IMR-90 (cell line): Measurements from ENCODE around the gene NEXN. TPM values are rescaled to one million over a fixed set of nuclear protein-coding genes. Genes with fewer than 3 reads are reported as not detected.

Experiments
- ATAC-seq: fragments of 200-7000 bp; cut with Tn5 transposase; 2 replicates; pipeline ENCODE4 v1.9.1; 2020; ENCODE audit warnings: low read depth, mild to moderate bottlenecking, moderate library complexity
- BruUV-seq: library from RNA; stranded (reverse); fragments of 400-500 nt; replicated peaks from 2 replicates; lab custom pipeline; 2021; lab: Mats Ljungman, UMichigan
- CTCF ChIA-PET: fragments of 300-600 bp; formaldehyde crosslinking; extraction: SDS; loops from one replicate; lab custom pipeline; 2021; ENCODE audit warnings: antibody characterized with exemption; lab: Yijun Ruan, JAX
- POLR2A ChIA-PET: fragments of 300-600 bp; sonication (Branson Sonifier 250); formaldehyde crosslinking; loops from one replicate; lab custom pipeline; 2022; ENCODE audit warnings: antibody characterized with exemption; ENCODE audit not compliant: unreplicated experiment; lab: Charles Lee
- DNase-seq: peaks from one replicate; pipeline ENCODE4 v3.0.0; 2013
- H2AFZ ChIP-seq: replicated peaks from 2 replicates; pipeline ENCODE3; 2013; ENCODE audit warnings: low read length, mild to moderate bottlenecking; ENCODE audit not compliant: poor library complexity
- H2AK5ac ChIP-seq: 2 replicates; pipeline ENCODE4 v1.6.1; 2013; ENCODE audit warnings: low read depth, low read length, inconsistent platforms
- H2AK9ac ChIP-seq: replicated peaks from 2 replicates; pipeline ENCODE3; 2013; ENCODE audit warnings: mild to moderate bottlenecking, low read depth, low read length, moderate library complexity; ENCODE audit not compliant: poor library complexity
- H2BK120ac ChIP-seq: 2 replicates; pipeline ENCODE4 v1.6.1; 2013; ENCODE audit warnings: low read depth, low read length, inconsistent platforms
- H2BK15ac ChIP-seq: 3 replicates; pipeline ENCODE4 v1.6.1; 2013; ENCODE audit warnings: low read depth, low read length, inconsistent platforms
- H2BK20ac ChIP-seq: 2 replicates; pipeline ENCODE4 v1.6.1; 2013; ENCODE audit warnings: low read depth, mild to moderate bottlenecking, inconsistent platforms, low read length, moderate library complexity
- H2BK5ac ChIP-seq: 2 replicates; pipeline ENCODE4 v1.6.1; 2013; ENCODE audit warnings: mild to moderate bottlenecking, low read depth, low read length, inconsistent platforms; ENCODE audit not compliant: poor library complexity, severe bottlenecking
- H3K14ac ChIP-seq: replicated peaks from 2 replicates; pipeline ENCODE4 v1.6.1; 2013; ENCODE audit warnings: low read depth, low read length, inconsistent platforms
- H3K18ac ChIP-seq: 2 replicates; pipeline ENCODE4 v1.6.1; 2013; ENCODE audit warnings: low read depth, low read length, control low read depth
- H3K23ac ChIP-seq: 2 replicates; pipeline ENCODE4 v1.6.1; 2013; ENCODE audit warnings: low read depth, low read length, inconsistent platforms
- H3K27ac ChIP-seq: 2 replicates; pipeline ENCODE4 v1.5.1; 2013; ENCODE audit warnings: mild to moderate bottlenecking, control low read depth, low read length; ENCODE audit not compliant: insufficient read depth
- H3K27me3 ChIP-seq: 2 replicates; pipeline ENCODE4 v1.6.1; 2013; ENCODE audit warnings: low read length; ENCODE audit not compliant: control insufficient read depth, insufficient read depth
- H3K36me3 ChIP-seq: 2 replicates; pipeline ENCODE4 v1.6.1; 2013; ENCODE audit warnings: low read length, mixed read lengths; ENCODE audit not compliant: control insufficient read depth, insufficient read depth
- H3K4ac ChIP-seq: 2 replicates; pipeline ENCODE4 v1.6.1; 2013; ENCODE audit warnings: low read depth, low read length, inconsistent platforms
- H3K4me1 ChIP-seq: 2 replicates; pipeline ENCODE4 v1.6.1; 2013; ENCODE audit warnings: low read length, mixed read lengths; ENCODE audit not compliant: control insufficient read depth, insufficient read depth
- H3K4me2 ChIP-seq: 2 replicates; pipeline ENCODE4 v1.6.1; 2013; ENCODE audit warnings: low read depth, mild to moderate bottlenecking, control low read depth, low read length, moderate library complexity
- H3K4me3 ChIP-seq: 2 replicates; pipeline ENCODE4 v1.5.1; 2013; ENCODE audit warnings: low read depth, mild to moderate bottlenecking, control low read depth, low read length, moderate library complexity; ENCODE audit not compliant: insufficient read depth
- H3K56ac ChIP-seq: 2 replicates; pipeline ENCODE4 v1.6.1; 2013; ENCODE audit warnings: low read length, inconsistent platforms; ENCODE audit not compliant: insufficient read depth; ENCODE audit errors: extremely low read depth
- H3K79me1 ChIP-seq, 2 experiments: 2 replicates each; pipeline ENCODE4 v1.6.1; 2013; ENCODE audit warnings: low read length in 2 of 2, inconsistent platforms in 1 of 2, low read depth in 1 of 2
- H3K9ac ChIP-seq: 2 replicates; pipeline ENCODE4 v1.6.1; 2013; ENCODE audit warnings: low read depth, low read length, control low read depth
- H3K9me1 ChIP-seq: 2 replicates; pipeline ENCODE4 v1.6.1; 2013; ENCODE audit warnings: low read length, inconsistent platforms; ENCODE audit not compliant: insufficient read depth
- H3K9me3 ChIP-seq: 2 replicates; pipeline ENCODE4 v1.6.1; 2013; ENCODE audit warnings: low read length; ENCODE audit not compliant: control insufficient read depth, insufficient read depth
- H4K20me1 ChIP-seq: 2 replicates; pipeline ENCODE4 v1.6.1; 2013; ENCODE audit warnings: low read length, inconsistent platforms; ENCODE audit not compliant: insufficient read depth
- H4K5ac ChIP-seq: 2 replicates; pipeline ENCODE4 v1.6.1; 2013; ENCODE audit warnings: mild to moderate bottlenecking, low read depth, low read length, control low read depth
- H4K8ac ChIP-seq, 2 experiments: 2 replicates each; pipeline ENCODE4 v1.6.1; 2013; ENCODE audit warnings: low read depth in 2 of 2, low read length in 2 of 2, control low read depth in 1 of 2, inconsistent platforms in 1 of 2
- H4K91ac ChIP-seq: 2 replicates; pipeline ENCODE4 v1.6.1; 2013; ENCODE audit warnings: low read depth, low read length, inconsistent platforms; ENCODE audit not compliant: insufficient read depth
- BHLHE40 ChIP-seq: fragments of 150-350 bp; IDR thresholded peaks from 2 replicates; pipeline ENCODE4 v1.6.1; 2016; ENCODE audit warnings: mild to moderate bottlenecking, low read depth, low read length
- CEBPB ChIP-seq: IDR thresholded peaks from 2 replicates; pipeline ENCODE4 v1.6.1; 2012; ENCODE audit warnings: low read depth, low read length, improper control_type of control experiment
- CHD1 ChIP-seq: IDR thresholded peaks from 2 replicates; pipeline ENCODE4 v1.6.1; 2012; ENCODE audit warnings: low read depth, low read length, improper control_type of control experiment
- CTCF ChIP-seq: conservative IDR thresholded peaks from 2 replicates; pipeline ENCODE4 v1.5.1; 2012; ENCODE audit warnings: mild to moderate bottlenecking, low read depth, low read length, improper control_type of control experiment
- ELK1 ChIP-seq: fragments of 150-350 bp; IDR thresholded peaks from 2 replicates; pipeline ENCODE4 v1.6.1; 2016; ENCODE audit warnings: low read depth, mild to moderate bottlenecking, low read length, moderate library complexity, borderline replicate concordance
- FOS ChIP-seq: fragments of 150-350 bp; IDR thresholded peaks from 2 replicates; pipeline ENCODE4 v1.6.1; 2016; ENCODE audit warnings: low read depth, low read length
- MAFK ChIP-seq: IDR thresholded peaks from 2 replicates; pipeline ENCODE4 v1.6.1; 2012; ENCODE audit warnings: low read depth, low read length, improper control_type of control experiment
- MAZ ChIP-seq: IDR thresholded peaks from 2 replicates; pipeline ENCODE4 v1.6.1; 2012; ENCODE audit warnings: low read depth, mild to moderate bottlenecking, low read length, improper control_type of control experiment, moderate library complexity, borderline replicate concordance
- MXI1 ChIP-seq: IDR thresholded peaks from 2 replicates; pipeline ENCODE4 v1.6.1; 2012; ENCODE audit warnings: low read depth, mild to moderate bottlenecking, low read length, moderate library complexity, borderline replicate concordance
- NFE2L2 ChIP-seq: fragments of 150-350 bp; IDR thresholded peaks from 2 replicates; pipeline ENCODE4 v1.6.1; 2016; ENCODE audit warnings: low read depth, mild to moderate bottlenecking, low read length
- POLR2A ChIP-seq: IDR thresholded peaks from 2 replicates; pipeline ENCODE4 v1.6.1; 2012; ENCODE audit warnings: mild to moderate bottlenecking, low read depth, low read length
- RAD21 ChIP-seq: IDR thresholded peaks from 2 replicates; pipeline ENCODE4 v1.6.1; 2012; ENCODE audit warnings: low read length, improper control_type of control experiment
- RCOR1 ChIP-seq: IDR thresholded peaks from 2 replicates; pipeline ENCODE4 v1.6.1; 2012; ENCODE audit warnings: mild to moderate bottlenecking, low read length, improper control_type of control experiment; ENCODE audit not compliant: insufficient replicate concordance
- RFX5 ChIP-seq: IDR thresholded peaks from 2 replicates; pipeline ENCODE4 v1.8.0; 2012; ENCODE audit warnings: low read depth, mild to moderate bottlenecking, low read length, moderate library complexity
- SMC3 ChIP-seq: fragments of 150-350 bp; IDR thresholded peaks from 2 replicates; pipeline ENCODE4 v1.6.1; 2016; ENCODE audit warnings: low read depth, mild to moderate bottlenecking, antibody characterized with exemption, low read length, moderate library complexity
- USF2 ChIP-seq: fragments of 150-350 bp; IDR thresholded peaks from 2 replicates; pipeline ENCODE4 v1.6.1; 2017; ENCODE audit warnings: mild to moderate bottlenecking, antibody characterized with exemption, low read length, low read depth
- WGBS, 2 experiments: methylation state at CpG; one replicate each; pipeline versions ENCODE4 v1.1.5 to v1.1.7; 2013; ENCODE audit warnings: missing lambda C conversion rate in 2 of 2; ENCODE audit not compliant: insufficient read length in 1 of 2; ENCODE audit errors: extremely low coverage in 2 of 2; 5-methylcytosine and 5-hydroxymethylcytosine counted together
- dilution Hi-C: fragments of 300-500 bp; cut with HindIII; formaldehyde crosslinking; loops from one replicate; pipeline ENCODE4 v1.14.3; 2018; ENCODE audit warnings: low sequenced_read_pairs; ENCODE audit not compliant: unreplicated experiment
- in situ Hi-C: fragments of 300-500 bp; cut with MboI; formaldehyde crosslinking; loops from 3 replicates; pipeline ENCODE4 v1.14.3; 2019; ENCODE audit warnings: low sequenced_read_pairs, inconsistent platforms, mixed read lengths
- intact Hi-C: fragments of 100-400 bp; cut with micrococcal nuclease; formaldehyde crosslinking; loops from 2 replicates; pipeline ENCODE4 v1.10.0; 2022
- polyA plus RNA-seq, 3 experiments: library from polyadenylated mRNA; depleted of rRNA; stranded (reverse); fragments of >200 nt; gene quantifications; 2 replicates each; pipeline ENCODE4 v1.2.3, GENCODE V29; 2012; ENCODE audit warnings: low replicate concordance in 1 of 3
- total RNA-seq: library from RNA; depleted of rRNA; stranded (reverse); fragments of >200 nt; gene quantifications from 2 replicates; pipeline ENCODE4 v1.2.3, GENCODE V29; 2012

NEXN gene
- total and polyA plus RNA-seq, 2 of the 4 experiments (the other 2 are of a cell fraction), result 5.2 to 16.1 TPM

DNA sequence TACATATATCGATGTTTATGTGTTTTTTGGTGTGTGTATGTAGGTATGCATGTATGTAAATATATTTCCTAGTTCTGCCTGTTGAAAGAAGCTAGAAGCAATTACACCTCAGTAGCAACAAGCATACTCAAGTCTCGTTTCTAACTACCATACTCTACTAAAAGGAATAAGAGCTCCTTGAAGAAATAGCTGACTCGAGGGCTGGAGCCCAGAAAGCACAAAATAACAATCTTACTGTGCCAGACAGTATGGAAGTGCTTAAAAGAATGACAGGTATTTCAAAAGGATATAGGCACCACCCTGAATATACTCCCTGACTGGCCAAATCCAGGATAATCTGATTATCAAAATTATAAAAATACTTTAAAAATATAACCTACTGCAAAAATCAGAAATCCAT is 67.3 kb downstream of the NEXN start:
- Histone ChIP-seq H3K4me3 (no peak overlapping the region), H4K20me1 (peaks cover 20% of the 10 kb centered on the region), H2AFZ (no peak overlapping the region), H4K91ac (no peak overlapping the region), H3K23ac (no peak overlapping the region), H3K56ac (no peak overlapping the region), H2BK20ac (no peak overlapping the region), H4K5ac (no peak overlapping the region), H2AK5ac (no peak overlapping the region), H2BK120ac (no peak overlapping the region), H2BK15ac (no peak overlapping the region), H4K8ac (no peak overlapping the region), H3K14ac (no peak overlapping the region), H2BK5ac (no peak overlapping the region), H3K27ac (no peak overlapping the region), H3K18ac (no peak overlapping the region), H3K79me1 (peaks cover 26 to 56% of the 10 kb centered on the region in 2 experiments), H3K9me1 (no peaks in the 10 kb centered on the region), H3K4ac (no peak overlapping the region), H3K36me3 (peaks cover 59% of the 10 kb centered on the region), H3K9ac (no peak overlapping the region), H3K4me1 (no peaks in the 10 kb centered on the region; the same call in 1 of the 2 replicates), H3K9me3 (no peaks in the 10 kb centered on the region), H3K4me2 (no peak overlapping the region), H2AK9ac (no peak overlapping the region), H3K27me3 (no peaks in the 10 kb centered on the region)
- POLR2A ChIA-PET, result no interaction called here
- TF ChIP-seq MAZ (no peak), USF2 (no peak), NFE2L2 (no peak), RFX5 (no peak), CHD1 (no peak), CEBPB (no peak), SMC3 (no peak), ELK1 (no peak), POLR2A (no peak), RAD21 (no peak), MAFK (no peak), CTCF (no peak), BHLHE40 (no peak), RCOR1 (no peak), MXI1 (no peak), FOS (no peak)
- intact Hi-C loops, result no loop called here
- dilution Hi-C loops, result no loop called here
- no peak for DNase-seq
- no TSS peak for BruUV-seq
- CTCF ChIA-PET, result no interaction called here
- in situ Hi-C loops, result no loop called here
- no CpG with 5 or more reads among the region's 3 CpGs for WGBS, 2 experiments
- no peak for ATAC-seq
